Choroid plexus epithelial cell (primary cell): ENCODE measurements around the gene VAPB.
"Not testable (repeated sequence)": the region's sequence is repeated elsewhere in the genome, so short reads cannot be mapped to it uniquely, and the experiment has no call there.

Source experiments
- DNase-seq: peaks from one replicate; pipeline ENCODE4 v3.0.0-alpha.2; 2010; ENCODE audit warnings: low read depth
- H3K4me3 ChIP-seq: 2 replicates; pipeline ENCODE4 v1.5.1; 2011; ENCODE audit warnings: low read depth, mild to moderate bottlenecking, control low read depth, low read length, moderate library complexity
- TF ChIP-seq, protein P1 (sequence below): conservative IDR thresholded peaks from 2 replicates; pipeline ENCODE4 v1.5.1; 2011; ENCODE audit warnings: low read depth, mild to moderate bottlenecking, control low read depth, inconsistent platforms, low read length, moderate library complexity

The VAPB gene

DNA sequence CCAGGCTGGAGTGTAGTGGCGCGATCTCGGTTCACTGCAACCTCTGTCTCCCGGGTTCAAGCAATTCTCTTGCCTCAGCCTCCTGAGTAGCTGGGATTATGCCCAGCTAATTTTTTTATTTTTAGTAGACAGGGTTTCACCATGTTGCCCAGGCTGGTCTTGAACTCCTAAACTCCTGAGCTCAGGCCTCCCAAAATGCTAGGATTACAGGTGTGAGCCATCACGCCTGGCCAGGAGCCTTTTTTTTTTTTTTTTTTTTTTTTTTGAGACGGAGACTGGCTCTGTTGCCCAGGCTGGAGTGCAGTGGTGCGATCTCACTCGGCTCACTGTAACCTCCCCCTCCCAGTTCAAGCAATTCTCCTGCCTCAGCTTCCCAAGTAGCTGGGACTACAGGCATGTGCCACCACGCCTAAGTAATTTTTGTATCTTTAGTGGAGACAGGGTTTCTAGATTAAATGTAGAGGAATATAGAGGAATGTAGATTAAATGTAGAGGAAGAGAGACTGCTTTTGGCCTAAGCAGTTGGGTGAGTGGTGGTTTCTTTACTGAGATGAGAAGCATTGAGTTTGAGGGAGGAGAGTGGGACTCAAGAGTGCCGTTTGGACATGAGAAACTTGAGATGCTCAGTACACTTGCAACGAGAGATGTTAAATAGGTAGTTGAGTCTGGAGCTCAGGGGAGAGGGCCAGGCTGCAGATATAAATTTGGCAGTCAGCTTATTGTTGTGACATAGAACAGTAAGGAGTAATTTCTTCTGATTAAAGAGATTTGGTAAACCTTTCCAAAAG, 16.7 kb downstream of the VAPB start:
- peak; percentile 15 for DNase-seq
- no peak overlapping the region for H3K4me3 ChIP-seq
- TF ChIP-seq, protein P1, sequence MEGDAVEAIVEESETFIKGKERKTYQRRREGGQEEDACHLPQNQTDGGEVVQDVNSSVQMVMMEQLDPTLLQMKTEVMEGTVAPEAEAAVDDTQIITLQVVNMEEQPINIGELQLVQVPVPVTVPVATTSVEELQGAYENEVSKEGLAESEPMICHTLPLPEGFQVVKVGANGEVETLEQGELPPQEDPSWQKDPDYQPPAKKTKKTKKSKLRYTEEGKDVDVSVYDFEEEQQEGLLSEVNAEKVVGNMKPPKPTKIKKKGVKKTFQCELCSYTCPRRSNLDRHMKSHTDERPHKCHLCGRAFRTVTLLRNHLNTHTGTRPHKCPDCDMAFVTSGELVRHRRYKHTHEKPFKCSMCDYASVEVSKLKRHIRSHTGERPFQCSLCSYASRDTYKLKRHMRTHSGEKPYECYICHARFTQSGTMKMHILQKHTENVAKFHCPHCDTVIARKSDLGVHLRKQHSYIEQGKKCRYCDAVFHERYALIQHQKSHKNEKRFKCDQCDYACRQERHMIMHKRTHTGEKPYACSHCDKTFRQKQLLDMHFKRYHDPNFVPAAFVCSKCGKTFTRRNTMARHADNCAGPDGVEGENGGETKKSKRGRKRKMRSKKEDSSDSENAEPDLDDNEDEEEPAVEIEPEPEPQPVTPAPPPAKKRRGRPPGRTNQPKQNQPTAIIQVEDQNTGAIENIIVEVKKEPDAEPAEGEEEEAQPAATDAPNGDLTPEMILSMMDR = no peak

DNA sequence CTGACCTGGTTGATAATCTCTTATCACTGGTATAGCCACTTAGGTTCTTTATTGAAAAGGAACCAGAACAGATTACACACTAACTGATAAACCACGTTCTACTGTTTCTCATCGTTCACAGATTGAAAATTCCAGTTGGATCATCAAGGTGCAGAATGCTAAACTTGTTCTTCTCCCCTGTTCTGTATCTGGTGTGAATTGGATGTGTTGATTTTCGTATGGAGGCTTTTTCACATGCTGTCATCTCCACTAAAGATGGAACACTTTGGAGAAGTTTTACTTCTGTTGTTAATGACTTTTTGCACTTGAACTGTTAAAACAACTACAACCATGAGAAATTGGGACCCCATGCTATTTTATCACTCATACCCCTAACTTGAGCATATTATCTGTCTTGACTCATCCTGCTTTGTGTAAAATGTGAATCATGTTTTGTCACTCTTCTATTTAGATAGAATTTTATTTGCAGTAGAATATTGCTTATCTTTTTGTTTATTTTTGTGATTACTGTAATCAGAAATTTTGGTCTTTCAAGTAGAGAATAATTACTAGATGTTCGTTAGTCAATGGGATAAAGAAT, 17.5 kb downstream of the VAPB start:
- TF ChIP-seq, protein P1 = no peak
- peak; percentile 16 for DNase-seq
- no peak overlapping the region for H3K4me3 ChIP-seq

DNA sequence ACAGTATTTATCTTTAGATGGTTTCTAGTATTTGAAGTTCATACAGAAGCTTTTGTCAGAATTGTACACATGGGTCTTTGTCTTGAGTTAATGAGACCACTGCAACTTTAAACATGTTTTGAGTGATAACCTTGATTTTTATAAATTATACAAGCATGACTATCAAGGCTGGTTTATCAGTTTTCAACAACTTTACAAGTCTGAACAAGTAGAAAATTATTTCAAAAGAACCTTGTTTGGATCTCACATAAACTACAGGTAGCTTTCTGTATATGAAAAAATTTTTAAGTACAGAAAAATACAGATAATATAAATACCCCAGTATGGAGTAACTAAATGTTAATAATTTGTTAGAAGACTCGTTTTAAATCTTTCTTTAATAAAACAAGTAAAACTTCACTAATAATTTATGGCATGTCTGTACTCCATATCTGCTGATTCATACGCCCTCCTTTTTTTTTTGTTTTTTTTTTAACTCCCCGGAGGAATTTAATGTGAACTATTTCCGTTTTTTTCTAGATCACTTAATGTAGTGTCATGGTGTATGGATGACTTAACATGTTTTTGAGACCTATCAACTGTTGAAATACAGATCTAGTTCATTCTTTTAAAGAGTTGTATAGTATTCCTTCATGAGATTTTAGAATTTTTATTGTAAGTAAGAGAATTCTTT, 18.3 kb downstream of the VAPB start:
- TF ChIP-seq, protein P1 = no peak
- H3K4me3 ChIP-seq = no peak overlapping the region
- DNase-seq = peak; percentile 57

DNA sequence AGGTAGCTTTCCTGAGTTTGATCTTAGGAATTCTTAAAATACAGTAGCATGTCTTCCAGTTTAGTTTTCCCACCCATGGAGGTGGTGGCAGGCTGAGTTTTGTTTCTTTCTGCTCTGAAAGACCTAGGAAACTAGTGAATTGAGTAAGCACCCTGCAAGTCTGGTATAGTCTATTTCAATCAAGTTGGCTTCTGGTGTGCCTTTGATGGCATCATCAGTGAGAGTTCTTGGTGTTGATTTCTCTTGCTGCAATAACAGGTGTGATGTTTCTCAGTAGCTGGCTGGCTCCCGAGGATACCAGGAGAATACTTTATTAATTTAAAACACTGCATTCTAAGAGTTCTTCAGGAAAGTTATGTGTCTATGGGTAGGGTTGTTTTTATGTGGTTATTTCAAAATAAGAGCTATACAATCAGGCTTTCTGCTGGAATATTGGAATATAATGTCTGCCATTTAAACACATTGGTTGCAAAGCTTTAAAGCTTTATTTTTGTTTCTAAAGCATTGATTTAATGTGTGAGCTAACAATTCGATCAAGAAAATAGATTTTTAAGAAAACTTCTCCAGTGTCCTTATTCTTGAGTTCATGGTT, 19.0 kb downstream of the VAPB start:
- TF ChIP-seq, protein P1 = no peak
- peak; percentile 56 for DNase-seq
- H3K4me3 ChIP-seq = no peak overlapping the region

DNA sequence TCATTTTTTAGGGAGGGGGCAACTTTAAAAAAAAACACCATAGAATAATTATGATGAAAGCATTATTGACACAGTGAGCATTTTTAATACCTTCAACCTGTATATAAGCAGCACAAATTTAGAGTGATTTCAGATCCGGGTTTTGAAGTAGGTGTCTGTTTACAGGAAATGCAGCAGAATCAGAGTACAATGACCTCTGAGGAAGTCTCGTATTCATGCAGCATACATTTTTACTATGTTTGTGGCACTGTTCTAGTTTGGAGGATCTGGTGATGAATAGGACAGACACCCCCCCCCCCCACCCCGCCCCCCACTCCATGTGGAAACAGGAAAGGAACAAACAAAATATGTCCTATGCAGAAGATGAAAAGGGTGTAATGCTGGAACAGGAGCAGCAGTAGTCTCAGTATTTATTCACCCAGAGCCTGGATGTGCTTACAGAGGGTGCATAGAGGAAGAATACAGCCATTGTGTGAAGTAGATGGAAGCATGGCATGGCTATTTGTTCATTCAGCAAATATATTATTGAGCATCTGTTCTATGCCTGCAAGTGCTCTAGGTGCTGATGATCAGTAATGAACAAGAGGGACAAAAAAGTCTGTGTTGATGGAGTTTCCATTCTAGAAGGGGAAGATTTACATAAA, 19.7 kb downstream of the VAPB start:
- DNase-seq = peak; percentile 38
- H3K4me3 ChIP-seq = no peak overlapping the region
- TF ChIP-seq, protein P1 = no peak

DNA sequence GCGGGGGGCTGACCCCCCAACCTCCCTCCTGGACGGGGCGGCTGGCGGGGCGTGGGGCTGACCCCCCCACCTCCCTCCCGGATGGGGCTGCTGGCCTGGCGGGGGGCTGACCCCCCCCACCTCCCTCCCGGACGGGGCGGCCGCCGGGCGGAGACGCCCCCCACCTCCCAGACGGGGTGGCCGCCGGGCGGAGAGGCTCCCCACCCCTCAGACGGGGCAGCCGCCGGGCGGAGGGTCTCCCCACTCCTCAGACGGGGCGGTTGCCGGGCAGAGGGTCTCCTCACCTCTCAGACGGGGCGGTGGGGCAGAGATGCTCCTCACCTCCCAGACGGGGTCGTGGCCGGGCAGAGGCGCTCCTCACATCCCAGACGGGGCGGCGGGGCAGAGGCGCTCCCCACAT, 25.2 kb downstream of the VAPB start:
- DNase-seq, H3K4me3 ChIP-seq: not testable (repeated sequence)

DNA sequence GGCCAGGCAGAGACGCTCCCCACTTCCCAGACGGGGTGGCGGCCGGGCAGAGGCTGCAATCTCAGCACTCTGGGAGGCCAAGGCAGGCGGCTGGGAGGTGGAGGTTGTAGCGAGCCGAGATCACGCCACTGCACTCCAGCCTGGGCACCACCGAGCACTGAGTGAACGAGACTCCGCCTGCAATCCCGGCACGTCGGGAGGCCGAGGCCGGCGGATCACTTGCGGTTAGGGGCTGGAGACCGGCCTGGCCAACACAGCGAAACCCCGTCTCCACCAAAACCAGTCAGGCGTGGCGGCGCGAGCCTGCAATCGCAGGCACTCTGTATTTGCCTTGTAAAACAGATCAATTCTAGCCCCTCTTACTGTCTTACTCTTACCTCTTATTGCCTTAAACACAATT, 25.8 kb downstream of the VAPB start:
- not testable (repeated sequence) for DNase-seq, H3K4me3 ChIP-seq
